Stimulated activated naive CD8-positive, alpha-beta T cell treated with anti-CD3 and anti-CD28 coated beads, Interleukin-15, Interleukin-2, amounts not matched to agents 100 U/mL and 50 U/mL, for 24 hours (primary cell): ENCODE data around the gene SKI.
"Not testable (repeated sequence)": the region's sequence is repeated elsewhere in the genome, so short reads cannot be mapped to it uniquely, and the experiment has no call there.

Experiments
- ATAC-seq: fragments of 150-1000 bp; cut with Tn5 transposase; one replicate; pipeline ENCODE4 v1.10.0; 2021
- DNase-seq: peaks from one replicate; pipeline ENCODE4 v3.0.0; 2021

SKI gene

GRCh38 chr1:2291577-2291976, 63.5 kb downstream of the SKI start:
- ATAC-seq, result no peak
- DNase-seq, result no peak

DNA sequence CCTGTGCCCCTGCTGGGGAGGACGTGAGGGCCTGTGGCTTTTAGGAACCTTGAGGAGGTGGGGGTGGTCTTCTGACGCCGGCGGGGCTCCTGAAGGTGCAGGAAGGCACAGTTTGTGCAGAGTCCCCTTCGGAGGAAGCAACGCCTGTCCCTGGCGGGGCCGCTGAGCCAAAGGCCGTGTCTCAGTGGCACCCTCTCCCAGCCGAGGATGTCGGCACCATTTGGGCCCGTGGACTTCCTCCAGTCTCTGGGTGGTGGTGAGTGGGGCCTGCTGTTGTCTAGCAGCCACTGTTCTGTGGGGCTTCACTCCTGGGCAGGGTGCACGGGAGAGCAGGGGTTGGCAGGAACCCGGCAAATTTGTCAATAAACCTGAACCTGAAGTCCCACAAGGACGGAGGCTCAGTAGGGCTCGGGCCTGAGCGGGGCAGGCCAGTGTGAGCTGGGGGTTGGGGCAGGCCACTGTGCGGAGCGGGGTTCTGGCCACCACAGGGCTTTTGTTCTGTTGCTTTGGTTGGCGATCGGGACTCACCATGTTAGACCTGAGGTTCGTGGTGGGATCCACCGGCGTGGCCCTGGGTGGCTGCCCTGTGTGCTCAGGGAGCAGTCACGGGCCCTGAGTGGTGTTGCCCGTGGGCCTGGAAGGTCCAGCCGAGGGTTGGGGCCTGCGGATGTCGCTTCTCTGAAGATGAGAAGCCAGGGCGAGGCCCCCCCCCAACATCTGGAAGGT, 64.8 kb downstream of the SKI start:
- no peak for ATAC-seq
- no peak for DNase-seq

- DNase-seq (no peak), ATAC-seq (no peak)
Observed at GRCh38 chr1:2294033-2294724, 66.1 kb downstream of the SKI start.

DNA sequence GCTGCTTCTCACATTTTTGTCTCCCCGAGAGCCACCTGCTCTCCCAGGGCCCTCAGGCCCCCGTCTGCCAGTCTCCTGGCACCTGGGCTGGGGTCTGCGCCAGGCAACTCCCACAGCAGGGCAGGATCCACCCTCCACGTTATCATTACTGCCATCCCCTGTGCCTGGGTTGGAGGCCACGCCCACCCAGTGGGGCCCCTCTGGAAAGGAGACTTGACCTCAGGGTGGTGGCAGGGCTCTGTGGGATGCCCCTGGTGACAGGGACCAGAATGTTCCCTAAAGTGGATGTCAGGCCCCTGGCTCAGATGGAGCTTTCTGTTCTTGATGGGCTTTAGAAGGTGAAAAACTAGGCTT, 66.6 kb downstream of the SKI start:
- DNase-seq (no peak), ATAC-seq (no peak)

- no peak for DNase-seq
- ATAC-seq, result no peak
Observed at GRCh38 chr1:2295526-2295925, 67.4 kb downstream of the SKI start.

DNA sequence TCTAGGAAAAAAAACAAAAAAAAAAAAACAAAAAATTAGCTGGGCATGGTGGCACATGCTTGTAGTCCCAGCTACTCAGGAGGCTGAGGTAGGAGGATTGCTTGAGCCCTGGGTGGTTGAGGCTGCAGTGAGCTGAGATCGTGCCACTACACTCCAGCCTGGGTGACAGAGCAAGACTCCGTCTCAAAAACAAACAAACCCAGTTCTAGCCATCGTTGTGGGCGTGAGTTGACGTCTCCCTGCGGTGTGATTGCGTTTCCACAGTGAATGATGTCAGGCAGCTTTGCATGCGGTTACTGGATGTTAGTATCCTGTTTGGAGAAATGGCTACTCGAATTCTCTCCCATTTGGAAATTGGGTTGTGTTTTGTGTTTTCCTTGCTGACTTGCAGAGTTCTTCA, 68.1 kb downstream of the SKI start:
- DNase-seq, ATAC-seq: not testable (repeated sequence)

- DNase-seq, result no peak
- no peak for ATAC-seq
Observed at GRCh38 chr1:2296614-2297013, 68.5 kb downstream of the SKI start.

DNA sequence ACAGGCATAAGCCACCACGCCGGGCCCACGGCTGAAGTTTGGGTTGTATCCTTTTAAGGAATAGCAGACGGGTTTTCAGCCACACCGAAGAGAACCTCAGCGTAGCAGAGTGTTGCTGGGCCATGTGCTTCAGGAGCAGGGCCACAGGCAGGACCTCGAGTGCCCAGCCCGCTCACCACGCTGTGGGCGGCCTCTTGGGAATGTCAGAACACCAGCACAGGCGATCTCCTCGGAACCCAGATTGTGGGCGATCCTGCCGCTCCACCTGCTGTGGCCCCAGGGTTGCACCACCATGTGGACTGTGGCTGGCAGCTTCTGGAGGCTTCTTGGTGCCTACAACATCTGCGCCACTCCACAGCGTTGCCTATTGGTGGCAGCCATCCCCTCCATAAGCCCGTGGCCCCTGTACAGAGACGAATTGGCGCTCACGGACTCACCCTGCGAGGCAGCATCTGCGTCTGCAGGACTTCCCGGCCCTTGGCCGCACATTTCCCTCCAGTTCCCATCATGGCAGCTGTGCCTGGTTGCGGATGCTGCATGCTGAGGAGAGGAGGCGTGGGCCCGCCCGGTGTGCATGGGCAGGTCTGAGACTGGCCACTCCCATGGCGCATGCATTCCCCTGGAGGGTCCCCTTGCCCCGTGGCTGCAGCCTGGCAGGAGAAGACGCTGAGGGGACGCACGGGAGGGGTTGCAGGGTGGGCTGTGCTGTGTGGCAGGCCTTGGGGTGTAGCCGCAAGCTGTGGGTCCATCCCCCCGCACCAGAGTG, 69.3 kb downstream of the SKI start:
- ATAC-seq, result no peak

DNA sequence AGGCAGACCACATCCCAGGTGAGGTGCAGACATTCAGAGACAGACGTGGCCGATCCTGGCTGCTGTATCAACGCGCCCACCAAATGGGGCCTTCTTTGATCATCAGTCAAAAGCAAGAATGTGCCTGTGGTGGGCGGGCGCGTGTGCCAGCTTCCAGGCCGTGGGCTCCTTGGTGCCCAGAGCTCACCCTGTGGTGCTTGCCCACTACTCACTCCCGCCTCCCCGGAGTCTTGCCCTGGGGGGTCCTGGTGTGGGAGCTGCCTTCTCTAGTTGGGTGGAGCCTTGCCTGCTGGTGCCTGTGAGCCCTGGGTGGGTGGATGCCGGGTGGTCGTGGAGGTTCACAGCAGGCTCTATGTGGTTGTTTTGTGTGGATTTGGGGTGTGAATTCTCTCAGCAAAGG, 70.6 kb downstream of the SKI start:
- DNase-seq (no peak), ATAC-seq (no peak)

More for the DNA sequence above, 69.3 kb downstream of the SKI start:
- DNase-seq, result no peak

GRCh38 chr1:2299131-2299627, 71.1 kb downstream of the SKI start:
- DNase-seq (no peak), ATAC-seq (no peak)

- ATAC-seq (peak; percentile 83), DNase-seq (peak; percentile 89)
Observed at GRCh38 chr1:2300004-2300771, 72.1 kb downstream of the SKI start.

DNA sequence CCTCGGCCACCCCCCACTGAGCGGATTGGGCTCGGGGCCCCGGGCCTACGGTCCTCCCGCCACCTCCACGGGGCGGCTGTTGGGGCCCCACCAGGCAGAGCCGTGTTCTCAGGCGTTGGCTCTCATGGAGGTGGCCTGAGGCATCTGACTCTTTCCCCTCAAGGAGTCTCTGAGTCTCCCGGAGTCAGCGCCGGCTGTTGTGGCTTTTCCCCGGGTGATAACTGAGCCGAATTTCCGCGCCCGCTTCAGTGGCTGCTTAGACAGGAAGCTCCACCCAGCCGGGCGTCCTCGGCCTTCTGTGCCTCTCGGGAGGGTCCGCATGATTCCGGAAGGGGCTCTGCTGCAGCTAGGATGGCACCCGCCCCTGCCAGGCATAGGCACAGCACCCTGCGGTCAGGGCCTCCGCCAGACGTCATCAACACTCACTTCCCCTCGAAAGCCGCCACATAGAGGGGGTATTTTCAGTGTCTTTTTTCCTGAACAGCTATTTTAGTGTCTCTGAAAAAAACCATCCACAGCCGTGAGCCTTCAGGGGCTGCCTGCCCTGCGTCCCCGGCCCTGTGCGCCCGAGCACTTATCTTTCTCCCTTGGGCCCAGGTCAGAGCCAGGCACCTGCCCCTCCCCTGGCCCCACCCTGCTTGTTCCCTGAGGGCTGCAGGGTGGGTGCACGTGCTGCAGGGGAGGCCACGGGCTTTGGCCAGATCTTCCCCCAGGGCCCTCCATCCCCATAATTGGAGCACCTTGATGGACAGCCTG, 72.9 kb downstream of the SKI start:
- DNase-seq (peak; percentile 93), ATAC-seq (peak; percentile 83)

GRCh38 chr1:2301607-2302291, 73.6 kb downstream of the SKI start:
- DNase-seq (peak; percentile 50), ATAC-seq (no peak)

- no peak for DNase-seq
- ATAC-seq, result no peak
Observed at GRCh38 chr1:2302292-2302925, 74.3 kb downstream of the SKI start.

DNA sequence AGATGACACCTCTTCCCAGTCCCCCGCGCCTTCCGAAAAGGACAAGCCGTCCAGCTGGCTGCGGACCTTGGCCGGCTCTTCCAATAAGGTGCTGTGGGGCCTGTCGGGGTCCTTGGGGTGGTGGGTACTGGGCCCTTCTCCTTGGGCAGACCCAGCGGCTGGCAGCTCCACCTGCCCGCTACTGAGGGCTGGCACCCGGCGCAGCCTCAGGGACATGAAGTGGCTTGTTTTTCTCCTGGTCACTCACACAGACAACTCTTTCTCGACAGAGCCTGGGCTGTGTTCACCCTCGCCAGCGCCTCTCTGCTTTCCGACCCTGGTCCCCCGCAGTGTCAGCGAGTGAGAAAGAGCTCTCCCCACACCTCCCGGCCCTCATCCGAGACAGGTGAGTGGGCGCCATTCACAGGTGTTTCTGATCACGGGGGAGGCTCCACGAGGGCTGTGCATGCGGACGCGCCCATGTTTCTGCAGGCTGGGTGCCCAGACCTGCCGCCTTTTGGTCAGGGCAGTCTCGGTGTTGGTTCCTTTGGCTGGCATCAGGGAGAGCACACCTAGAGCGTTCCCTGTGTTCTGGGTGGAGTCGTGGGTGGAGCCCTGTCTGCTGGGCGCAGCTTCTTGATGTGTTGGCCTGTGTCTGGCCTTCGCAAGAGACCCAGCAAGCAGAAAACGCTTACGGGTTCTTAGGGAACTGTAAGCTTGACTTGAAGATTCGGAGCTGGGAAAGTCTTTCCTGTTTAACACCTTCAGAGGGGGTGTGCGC, 75.1 kb downstream of the SKI start:
- ATAC-seq (no peak), DNase-seq (no peak)

GRCh38 chr1:2303781-2304180, 75.7 kb downstream of the SKI start:
- DNase-seq (no peak), ATAC-seq (no peak)

DNA sequence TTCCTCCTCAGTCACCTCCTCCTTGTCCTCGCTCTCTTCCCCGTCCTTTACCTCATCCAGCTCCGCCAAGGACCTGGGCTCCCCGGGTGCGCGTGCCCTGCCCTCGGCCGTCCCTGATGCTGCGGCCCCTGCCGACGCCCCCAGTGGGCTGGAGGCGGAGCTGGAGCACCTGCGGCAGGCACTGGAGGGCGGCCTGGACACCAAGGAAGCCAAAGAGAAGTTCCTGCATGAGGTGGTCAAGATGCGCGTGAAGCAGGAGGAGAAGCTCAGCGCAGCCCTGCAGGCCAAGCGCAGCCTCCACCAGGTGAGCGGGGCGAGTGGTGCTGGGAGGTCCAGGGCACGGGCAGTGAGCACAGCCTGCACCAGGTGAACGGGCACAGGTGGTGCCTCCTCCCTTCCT, 76.2 kb downstream of the SKI start:
- ATAC-seq, result no peak
- DNase-seq, result no peak

- no peak for ATAC-seq
- DNase-seq, result no peak
Observed at GRCh38 chr1:2304921-2305681, 77.0 kb downstream of the SKI start.
